GM10266 (cell line): ENCODE data around the gene SLC25A22.
A peak's percentile ranks its signal among the peaks of the same experiment; 100 is the strongest.

Experiments used
- DNase-seq: peaks from one replicate; pipeline ENCODE4 v3.0.0; 2012; ENCODE audit errors: extremely low spot score
- TF ChIP-seq, protein P1 (sequence below): IDR thresholded peaks from 2 replicates; pipeline ENCODE4 v1.5.1; 2012; ENCODE audit warnings: mild to moderate bottlenecking, low read depth; ENCODE audit not compliant: control insufficient read depth, insufficient read depth; ENCODE audit errors: missing control alignments

The SLC25A22 gene

DNA sequence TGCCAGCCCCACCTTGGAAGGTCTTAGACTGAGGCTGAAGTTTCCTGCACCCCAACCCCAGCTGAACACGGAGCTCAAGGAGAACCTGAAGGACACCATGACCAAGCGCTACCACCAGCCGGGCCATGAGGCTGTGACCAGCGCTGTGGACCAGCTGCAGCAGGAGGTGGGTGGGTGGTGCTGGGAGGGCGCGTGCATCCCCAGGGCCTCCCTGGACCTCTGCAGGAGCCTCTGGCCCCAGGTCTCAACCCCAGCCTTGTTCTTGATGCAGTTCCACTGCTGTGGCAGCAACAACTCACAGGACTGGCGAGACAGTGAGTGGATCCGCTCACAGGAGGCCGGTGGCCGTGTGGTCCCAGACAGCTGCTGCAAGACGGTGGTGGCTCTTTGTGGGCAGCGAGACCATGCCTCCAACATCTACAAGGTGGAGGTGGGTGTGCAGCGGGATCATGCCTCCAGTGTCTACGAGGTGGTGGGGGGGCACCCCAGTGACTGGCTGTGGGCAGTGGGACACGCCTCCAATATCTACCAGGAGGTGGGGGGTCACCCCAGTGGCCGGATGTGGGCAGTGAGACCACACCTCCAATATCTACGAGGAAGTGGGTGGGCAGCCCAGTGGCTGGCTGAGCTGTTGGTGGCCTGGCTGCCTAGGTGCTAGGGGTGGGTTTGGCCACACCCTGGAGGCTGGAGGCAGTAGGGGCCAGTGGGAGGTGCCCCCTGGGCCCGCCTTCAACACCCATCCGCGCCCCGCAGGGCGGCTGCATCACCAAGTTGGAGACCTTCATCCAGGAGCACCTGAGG lies 39.3 kb upstream of the SLC25A22 start:
- no peak for DNase-seq
- TF ChIP-seq, protein P1, sequence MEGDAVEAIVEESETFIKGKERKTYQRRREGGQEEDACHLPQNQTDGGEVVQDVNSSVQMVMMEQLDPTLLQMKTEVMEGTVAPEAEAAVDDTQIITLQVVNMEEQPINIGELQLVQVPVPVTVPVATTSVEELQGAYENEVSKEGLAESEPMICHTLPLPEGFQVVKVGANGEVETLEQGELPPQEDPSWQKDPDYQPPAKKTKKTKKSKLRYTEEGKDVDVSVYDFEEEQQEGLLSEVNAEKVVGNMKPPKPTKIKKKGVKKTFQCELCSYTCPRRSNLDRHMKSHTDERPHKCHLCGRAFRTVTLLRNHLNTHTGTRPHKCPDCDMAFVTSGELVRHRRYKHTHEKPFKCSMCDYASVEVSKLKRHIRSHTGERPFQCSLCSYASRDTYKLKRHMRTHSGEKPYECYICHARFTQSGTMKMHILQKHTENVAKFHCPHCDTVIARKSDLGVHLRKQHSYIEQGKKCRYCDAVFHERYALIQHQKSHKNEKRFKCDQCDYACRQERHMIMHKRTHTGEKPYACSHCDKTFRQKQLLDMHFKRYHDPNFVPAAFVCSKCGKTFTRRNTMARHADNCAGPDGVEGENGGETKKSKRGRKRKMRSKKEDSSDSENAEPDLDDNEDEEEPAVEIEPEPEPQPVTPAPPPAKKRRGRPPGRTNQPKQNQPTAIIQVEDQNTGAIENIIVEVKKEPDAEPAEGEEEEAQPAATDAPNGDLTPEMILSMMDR, result no peak

DNA sequence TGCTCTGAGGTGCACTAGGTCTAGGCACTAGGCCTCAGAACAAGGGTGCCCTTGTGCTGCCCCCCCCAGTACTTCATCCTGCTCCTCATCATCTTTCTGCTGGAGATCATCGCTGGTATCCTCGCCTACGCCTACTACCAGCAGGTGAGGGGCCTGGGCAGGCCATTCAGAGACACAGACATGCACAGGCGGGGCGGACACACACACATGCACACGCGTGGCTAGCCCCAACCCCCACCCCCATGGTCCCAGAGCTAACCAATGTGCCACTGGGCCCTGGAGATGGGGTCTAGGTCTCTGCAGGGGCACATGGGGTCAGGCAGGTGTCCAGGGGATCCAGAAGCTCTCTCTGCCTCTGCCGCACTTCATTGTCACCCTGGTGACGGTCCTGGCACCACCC lies 38.6 kb upstream of the SLC25A22 start:
- TF ChIP-seq, protein P1, result no peak
- no peak for DNase-seq

DNA sequence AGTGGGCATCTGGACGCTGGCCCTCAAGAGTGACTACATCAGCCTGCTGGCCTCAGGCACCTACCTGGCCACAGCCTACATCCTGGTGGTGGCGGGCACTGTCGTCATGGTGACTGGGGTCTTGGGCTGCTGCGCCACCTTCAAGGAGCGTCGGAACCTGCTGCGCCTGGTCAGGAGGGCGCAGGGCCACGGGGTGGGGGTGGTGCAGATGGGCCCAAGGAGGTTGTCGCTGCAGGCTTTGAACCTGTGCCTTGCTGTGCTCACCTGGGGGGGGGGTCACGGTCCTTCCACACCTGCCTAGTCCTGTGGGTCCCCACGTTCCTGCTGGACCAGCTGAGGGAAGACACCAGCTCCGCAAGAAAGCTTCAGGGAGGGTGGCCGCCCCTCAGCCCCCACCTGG lies 38.2 kb upstream of the SLC25A22 start:
- TF ChIP-seq, protein P1, result no peak
- no peak for DNase-seq

DNA sequence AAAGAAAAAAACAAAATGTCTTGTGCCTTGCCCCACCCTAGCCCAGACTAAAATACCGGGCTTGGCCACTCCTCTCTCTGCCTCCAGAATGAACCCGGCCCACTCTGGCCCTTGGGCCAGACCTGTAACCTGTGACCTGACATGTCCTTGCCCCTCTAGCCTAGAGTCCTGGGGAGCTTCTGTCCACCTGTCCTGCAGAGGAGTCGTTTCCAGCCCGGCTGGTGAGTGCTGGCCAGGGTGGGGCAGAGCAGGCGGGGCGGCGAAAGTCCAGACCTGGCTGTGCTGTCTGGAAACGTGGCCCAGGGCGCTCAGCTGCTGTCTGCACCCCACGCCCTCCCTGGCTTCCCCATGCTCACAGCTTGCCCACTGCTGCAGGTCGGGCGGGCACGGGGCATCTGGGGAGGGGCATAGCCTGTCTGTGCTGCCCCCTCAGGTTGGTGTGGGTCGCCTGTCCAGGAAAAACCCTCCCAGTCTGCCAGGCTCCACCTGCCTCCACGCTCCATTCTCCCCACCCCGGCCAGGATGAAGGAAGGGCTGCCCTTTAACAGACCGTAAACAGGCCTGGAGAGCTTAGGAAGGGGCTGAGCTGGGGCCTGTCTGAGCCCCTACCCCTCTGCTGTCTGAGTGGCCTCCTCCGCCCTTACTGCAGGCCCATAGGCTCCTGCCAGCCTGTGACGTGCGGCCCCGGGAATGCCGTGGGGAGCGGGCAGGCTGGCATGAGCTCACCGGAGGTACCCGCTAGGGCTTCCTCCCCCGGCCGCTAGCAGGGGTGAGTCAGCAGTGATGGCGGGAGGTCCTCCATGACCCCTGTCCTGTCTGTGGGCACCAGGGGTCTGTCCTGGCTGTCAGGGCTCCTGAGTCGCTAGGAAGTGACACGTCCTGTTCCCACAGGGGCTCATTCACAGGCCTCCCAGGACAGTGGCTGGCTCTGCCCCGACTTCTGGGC lies 36.6 kb upstream of the SLC25A22 start:
- TF ChIP-seq, protein P1, result no peak
- DNase-seq, result no peak

DNA sequence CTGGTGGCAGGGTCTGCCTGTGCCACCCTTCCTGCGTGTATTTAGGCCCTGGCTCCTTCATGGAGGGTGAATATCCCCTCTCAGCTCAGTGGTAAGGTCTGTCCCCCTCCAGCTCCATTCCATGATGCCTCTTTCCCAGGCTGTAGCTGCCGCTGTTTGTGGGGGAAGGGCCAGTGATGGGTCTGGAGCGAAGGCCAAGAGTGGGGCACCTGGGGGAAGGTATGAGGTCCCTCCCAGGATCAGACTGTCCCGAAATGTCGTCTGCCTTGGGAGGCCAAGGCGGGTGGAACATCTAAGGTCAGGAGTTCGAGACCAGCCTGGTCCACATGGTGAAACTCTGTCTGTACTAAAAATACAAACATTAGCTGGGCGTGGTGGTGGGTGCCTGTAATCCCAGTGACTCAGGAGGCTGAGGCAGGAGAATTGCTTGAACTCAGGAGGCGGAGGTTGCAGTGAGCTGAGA lies 35.8 kb upstream of the SLC25A22 start:
- no peak for DNase-seq
- TF ChIP-seq, protein P1, result no peak

DNA sequence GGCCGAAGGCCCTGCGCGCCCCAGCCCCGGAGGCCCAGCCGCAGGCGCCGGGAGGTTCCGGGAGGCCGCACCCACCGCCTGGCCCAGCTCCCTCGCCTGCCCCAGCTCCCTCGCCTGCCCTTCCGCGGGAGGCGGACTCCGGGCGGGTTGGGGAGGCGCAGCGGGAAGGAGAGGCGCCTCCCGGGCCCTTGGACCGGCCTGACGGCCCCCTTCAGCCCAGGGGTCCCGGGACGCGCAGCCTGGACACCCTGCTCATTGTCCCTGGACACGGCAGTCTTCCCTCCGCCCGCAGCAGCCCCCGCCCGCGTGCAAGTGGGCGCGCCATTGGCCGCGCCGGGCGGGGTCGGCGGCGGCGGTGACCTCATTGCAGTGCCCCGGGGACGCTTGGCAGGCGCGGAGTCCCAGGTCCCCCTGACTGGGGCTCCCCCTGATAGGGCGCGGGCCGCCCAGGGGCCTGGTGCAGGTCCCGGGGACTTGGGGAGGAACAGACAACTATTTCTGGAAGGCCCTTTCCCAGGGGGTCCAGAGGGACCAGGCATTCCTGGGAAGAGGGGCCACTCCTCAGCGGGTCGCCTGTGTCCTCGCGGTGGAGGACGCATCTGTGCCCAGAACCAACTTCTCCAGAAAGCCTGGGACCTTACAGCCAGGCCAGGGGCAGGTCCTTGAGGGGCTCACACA lies 35.2 kb upstream of the SLC25A22 start:
- TF ChIP-seq, protein P1, result no peak
- DNase-seq, result peak; percentile 80
